Stimulated activated CD8-positive, alpha-beta memory T cell treated with anti-CD3 and anti-CD28 coated beads, Interleukin-15, amount 100 ng/mL, for 1 hour (primary cell): Measurements from ENCODE around the gene INPP5E.

Source experiments
- DNase-seq: peaks from one replicate; pipeline ENCODE4 v3.0.0-alpha.2; 2020; ENCODE audit warnings: low read depth

Gene INPP5E

GRCh38 chr9:136404801-136405136 lies 34.9 kb downstream of the INPP5E start:
- no peak for DNase-seq

GRCh38 chr9:136403915-136404800 lies 35.5 kb downstream of the INPP5E start:
- DNase-seq: no peak

- peak; percentile 52 for DNase-seq
Measured at GRCh38 chr9:136403538-136403914, 36.1 kb downstream of the INPP5E start.

- no peak for DNase-seq
Measured at GRCh38 chr9:136402067-136402466, 37.6 kb downstream of the INPP5E start.

- DNase-seq: no peak
Measured at GRCh38 chr9:136401173-136401922, 38.3 kb downstream of the INPP5E start.

- DNase-seq: peak; percentile 65
Measured at GRCh38 chr9:136400038-136400834, 39.4 kb downstream of the INPP5E start, which contains the start of gene SNAPC4. Gene SNAPC4, minus strand, starts transcription at chr9:136400170. Its CDS starts 1,742 bp downstream, at chr9:136398428.

GRCh38 chr9:136399176-136400037 lies 40.2 kb downstream of the INPP5E start:
- DNase-seq: no peak

GRCh38 chr9:136398286-136398685 lies 41.4 kb downstream of the INPP5E start:
- DNase-seq: no peak

GRCh38 chr9:136397643-136398042 lies 42.0 kb downstream of the INPP5E start:
- no peak for DNase-seq

- DNase-seq: no peak
Measured at GRCh38 chr9:136396219-136396515, 43.5 kb downstream of the INPP5E start.

- DNase-seq: no peak
Measured at GRCh38 chr9:136395345-136396218, 44.1 kb downstream of the INPP5E start.

GRCh38 chr9:136395020-136395340 lies 44.7 kb downstream of the INPP5E start:
- DNase-seq: no peak

GRCh38 chr9:136394312-136395019 lies 45.2 kb downstream of the INPP5E start:
- no peak for DNase-seq

- no peak for DNase-seq
Measured at GRCh38 chr9:136393531-136393930, 46.1 kb downstream of the INPP5E start.

- DNase-seq: no peak
Measured at GRCh38 chr9:136392538-136393449, 46.9 kb downstream of the INPP5E start.

- DNase-seq: no peak
Measured at GRCh38 chr9:136391737-136392537, 47.7 kb downstream of the INPP5E start.

- no peak for DNase-seq
Measured at GRCh38 chr9:136389396-136389795, 50.2 kb downstream of the INPP5E start.

- DNase-seq: no peak
Measured at GRCh38 chr9:136387217-136387616, 52.4 kb downstream of the INPP5E start.
